Suprapubic skin (tissue), 4 donors: ENCODE results near the gene ZNF467. TPM values are rescaled to one million over a fixed set of nuclear protein-coding genes. Genes with fewer than 3 reads are reported as not detected.

ENCODE experiments used
- DNase-seq, 2 donors: peaks; one replicate each; pipeline ENCODE4 v3.0.0-alpha.2; 2019; ENCODE audit warnings: low spot score in 2 of 2
- H3K27ac ChIP-seq: fragments of 200-600 bp; sonication (generic); one replicate; pipeline ENCODE4 v1.5.1; 2019
- H3K27me3 ChIP-seq: fragments of 200-600 bp; sonication (generic); one replicate; pipeline ENCODE4 v1.5.1; 2019
- H3K36me3 ChIP-seq: fragments of 200-600 bp; sonication (generic); one replicate; pipeline ENCODE4 v1.5.1; 2019
- H3K4me1 ChIP-seq: fragments of 200-600 bp; sonication (generic); one replicate; pipeline ENCODE4 v1.5.1; 2019
- H3K4me3 ChIP-seq: fragments of 200-600 bp; sonication (generic); one replicate; pipeline ENCODE4 v1.5.1; 2019; ENCODE audit warnings: mild to moderate bottlenecking
- H3K9me3 ChIP-seq: fragments of 200-600 bp; sonication (generic); one replicate; pipeline ENCODE4 v1.5.1; 2019
- CTCF ChIP-seq, 2 donors: fragments of 200-600 bp in 1 of 2; fragments of 450-650 bp in 1 of 2; sonication (generic) in 1 of 2; IDR thresholded peaks; one replicate each; pipeline ENCODE4 v1.5.1; 2016 to 2019; ENCODE audit warnings: antibody characterized with exemption in 2 of 2, mild to moderate bottlenecking in 1 of 2, moderate library complexity in 1 of 2
- EP300 ChIP-seq: sonication (generic); formaldehyde crosslinking; IDR thresholded peaks from one replicate; pipeline ENCODE4 v1.6.1; 2017; ENCODE audit warnings: antibody characterized with exemption
- POLR2A ChIP-seq, 2 donors: fragments of 450-650 bp; IDR thresholded peaks; one replicate each; pipeline ENCODE4 v1.6.1; 2017; ENCODE audit warnings: antibody characterized with exemption in 2 of 2, mild to moderate bottlenecking in 2 of 2, moderate library complexity in 2 of 2
- POLR2AphosphoS5 ChIP-seq, 3 donors: sonication (generic); formaldehyde crosslinking; IDR thresholded peaks; one replicate each; pipeline ENCODE4 v1.6.1; 2017; ENCODE audit warnings: antibody characterized with exemption in 3 of 3
- WGBS: methylation state at CpG from one replicate; pipeline ENCODE4 v1.1.5; 2018; 5-methylcytosine and 5-hydroxymethylcytosine counted together
- total RNA-seq, 4 donors: library from RNA; depleted of rRNA; stranded (reverse); fragments of >200 nt; gene quantifications; one replicate each; pipeline ENCODE4 v1.1.0, GENCODE V29; 2016

The ZNF467 gene
- total RNA-seq, 4 donors from 2014 or later, result 2.9 to 10.8 (median 4.6) TPM

GRCh38 chr7:149819961-149820340 is 46.6 kb upstream of the ZNF467 start:
- WGBS, result 92% methylated on average over 5 of the region's 7 CpGs
- DNase-seq, result no peak
- Histone ChIP-seq H3K36me3 (no peaks in the 10 kb centered on the region), H3K4me1 (peaks cover 2% of the 10 kb centered on the region), H3K27me3 (peaks cover 4% of the 10 kb centered on the region), H3K4me3 (no peak overlapping the region), H3K27ac (no peak overlapping the region), H3K9me3 (no peaks in the 10 kb centered on the region)
- no peak for TF ChIP-seq POLR2AphosphoS5 (IDR thresholded peaks at IDR 0.05)
- TF ChIP-seq EP300, result no peak
- no peak for TF ChIP-seq CTCF (IDR thresholded peaks at IDR 0.05)
- TF ChIP-seq POLR2A (IDR thresholded peaks at IDR 0.05), result no peak

GRCh38 chr7:149819141-149819960 is 46.0 kb upstream of the ZNF467 start:
- H3K9me3 ChIP-seq, result no peaks in the 10 kb centered on the region
- H3K27ac ChIP-seq, result no peak overlapping the region
- H3K36me3 ChIP-seq, result no peaks in the 10 kb centered on the region
- no peak for TF ChIP-seq CTCF (IDR thresholded peaks at IDR 0.05)
- TF ChIP-seq EP300, result no peak
- no peak for TF ChIP-seq POLR2A (IDR thresholded peaks at IDR 0.05)
- no peak for TF ChIP-seq POLR2AphosphoS5 (IDR thresholded peaks at IDR 0.05)
- 83% methylated on average over 2 of the region's 28 CpGs for WGBS
- H3K4me1 ChIP-seq, result peaks cover 2% of the 10 kb centered on the region
- H3K27me3 ChIP-seq, result peaks cover 4% of the 10 kb centered on the region
- DNase-seq, result no peak
- H3K4me3 ChIP-seq, result no peak overlapping the region

GRCh38 chr7:149818536-149818840 is 45.1 kb upstream of the ZNF467 start:
- 98% methylated on average over 6 of the region's 9 CpGs for WGBS
- Histone ChIP-seq H3K27ac (no peak overlapping the region), H3K9me3 (no peaks in the 10 kb centered on the region), H3K4me3 (no peak overlapping the region), H3K27me3 (peaks cover 4% of the 10 kb centered on the region), H3K36me3 (no peaks in the 10 kb centered on the region), H3K4me1 (peaks cover 2% of the 10 kb centered on the region)
- no peak for TF ChIP-seq POLR2A (IDR thresholded peaks at IDR 0.05)
- no peak for TF ChIP-seq CTCF (IDR thresholded peaks at IDR 0.05)
- no peak for TF ChIP-seq EP300
- no peak for TF ChIP-seq POLR2AphosphoS5 (IDR thresholded peaks at IDR 0.05)
- DNase-seq, result no peak

GRCh38 chr7:149817836-149818535 is 44.6 kb upstream of the ZNF467 start:
- Histone ChIP-seq H3K9me3 (no peaks in the 10 kb centered on the region), H3K36me3 (no peaks in the 10 kb centered on the region), H3K4me3 (no peak overlapping the region), H3K4me1 (peaks cover 2% of the 10 kb centered on the region), H3K27ac (no peak overlapping the region), H3K27me3 (peaks cover 4% of the 10 kb centered on the region)
- no peak for TF ChIP-seq POLR2AphosphoS5 (IDR thresholded peaks at IDR 0.05)
- no peak for TF ChIP-seq CTCF (IDR thresholded peaks at IDR 0.05)
- TF ChIP-seq POLR2A (IDR thresholded peaks at IDR 0.05), result no peak
- TF ChIP-seq EP300, result no peak
- no peak for DNase-seq
- WGBS, result 90% methylated on average over 19 of the region's 23 CpGs

- no peaks in the 10 kb centered on the region for H3K9me3 ChIP-seq
- no peaks in the 10 kb centered on the region for H3K36me3 ChIP-seq
- DNase-seq, result no peak
- no peak overlapping the region for H3K4me3 ChIP-seq
- no peak overlapping the region for H3K27ac ChIP-seq
- WGBS, result 0% methylated on average over 1 of the region's 8 CpGs
- H3K4me1 ChIP-seq, result peaks cover 2% of the 10 kb centered on the region
- peaks cover 4% of the 10 kb centered on the region for H3K27me3 ChIP-seq
- no peak for TF ChIP-seq CTCF (IDR thresholded peaks at IDR 0.05)
- no peak for TF ChIP-seq POLR2A (IDR thresholded peaks at IDR 0.05)
- no peak for TF ChIP-seq EP300
- TF ChIP-seq POLR2AphosphoS5 (IDR thresholded peaks at IDR 0.05), result no peak
Observed at GRCh38 chr7:149817301-149817771, 43.9 kb upstream of the ZNF467 start.
